Measurements from ENCODE around the gene DDX23.

- TF ChIP-seq CTCF (IDR thresholded peaks at IDR 0.05; ENCODE audit: insufficient read depth, low read length, poor library complexity, severe bottlenecking): no peak
- TF ChIP-seq EZH2phosphoT487 (conservative IDR thresholded peaks at IDR 0.05; ENCODE audit: low read length): no peak
Observed at GRCh38 chr12:48819986-48820725, 31.8 kb downstream of the DDX23 start.

All from SU-DHL-6 (cell line).